GM18502 (cell line): Measurements from ENCODE around the gene TLK2.
A peak's percentile ranks its signal among the peaks of the same experiment; 100 is the strongest.
"Not testable (repeated sequence)": the region's sequence is repeated elsewhere in the genome, so short reads cannot be mapped to it uniquely, and the experiment has no call there.

Experiments
- ATAC-seq: cut with Tn5 transposase; IDR thresholded peaks from one replicate; pipeline ENCODE4 v1.9.1; 2021; ENCODE audit warnings: mild to moderate bottlenecking; ENCODE audit not compliant: unreplicated experiment, poor library complexity

The TLK2 gene

DNA sequence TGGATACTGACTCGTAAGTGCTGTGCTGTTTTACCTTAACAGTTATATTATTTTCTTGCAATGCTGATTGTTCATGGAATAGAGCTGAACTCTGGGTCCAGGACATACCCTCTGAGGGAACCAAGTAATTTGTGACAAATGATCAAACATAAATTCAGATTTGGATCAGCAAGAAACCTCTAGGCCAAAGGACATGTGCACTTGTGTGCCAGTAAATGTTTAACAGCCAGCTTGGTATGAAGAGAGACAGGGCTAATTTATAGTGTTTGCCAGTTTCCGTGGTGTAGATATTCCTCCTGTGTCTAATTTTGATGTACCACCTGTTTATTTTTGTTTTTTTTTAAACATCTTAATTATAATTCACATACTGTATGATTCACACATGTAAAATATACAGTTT is 118.0 kb downstream of the TLK2 start:
- ATAC-seq, result no peak

DNA sequence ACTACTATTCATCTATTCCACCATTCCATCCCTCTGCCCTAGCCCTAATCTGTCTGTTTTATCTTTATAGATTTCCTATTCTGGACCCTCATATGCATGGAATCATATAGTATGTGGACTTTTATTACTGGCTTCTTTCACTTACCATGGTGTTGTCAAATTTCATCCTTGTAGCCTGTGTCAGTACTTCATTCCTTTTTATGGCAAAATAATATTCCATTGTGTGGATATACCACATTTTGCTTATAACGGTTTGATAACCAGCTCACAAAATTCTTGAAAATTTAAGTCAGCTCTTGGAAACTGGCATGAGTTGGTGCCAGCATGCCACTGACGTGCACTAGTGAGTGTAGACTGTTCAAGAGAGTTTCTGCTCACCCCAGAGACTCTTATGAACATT is 118.5 kb downstream of the TLK2 start:
- no peak for ATAC-seq

DNA sequence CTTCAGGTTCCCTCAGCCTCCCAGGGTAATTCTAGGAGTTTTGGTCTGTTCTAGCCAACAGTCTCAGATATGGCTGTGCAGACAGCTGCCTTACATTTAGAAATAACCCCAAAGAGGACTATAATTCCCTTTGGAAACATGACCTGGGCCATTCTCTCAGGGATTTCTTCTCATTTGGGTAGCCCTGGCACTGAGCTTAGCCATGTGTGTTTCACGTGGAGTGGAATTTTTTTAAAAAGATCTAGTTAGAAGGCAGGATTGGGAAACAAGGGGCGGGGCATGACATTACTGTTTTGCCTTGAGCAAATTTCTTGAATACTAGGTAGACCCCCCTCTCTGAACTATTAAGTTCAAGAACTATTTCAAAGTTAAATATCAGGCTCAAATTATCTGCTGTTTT is 119.3 kb downstream of the TLK2 start:
- no peak for ATAC-seq

GRCh38 chr17:62599964-62600657 is 121.5 kb downstream of the TLK2 start:
- no peak for ATAC-seq

- no peak for ATAC-seq
These were observed 122.2 kb downstream of the TLK2 start for GRCh38 chr17:62600805-62601204.

DNA sequence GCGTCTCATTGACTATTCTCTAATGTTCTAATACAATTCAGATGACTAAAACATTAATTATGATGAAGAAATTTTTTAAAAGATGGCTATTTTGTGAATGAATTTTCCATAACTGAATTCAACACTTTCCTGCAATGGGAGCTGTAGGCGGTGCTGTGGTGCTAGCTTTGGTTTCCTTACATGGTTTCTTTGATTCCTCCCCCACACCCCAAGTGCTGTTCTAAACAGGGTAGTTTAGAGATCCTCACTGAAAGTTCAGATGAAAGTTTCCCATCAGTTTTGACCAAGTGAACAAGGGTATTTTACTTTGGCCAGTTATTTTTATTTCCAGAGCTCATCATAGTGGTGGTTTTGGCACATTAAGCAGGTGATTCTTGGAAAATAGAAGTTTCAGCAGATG is 122.8 kb downstream of the TLK2 start:
- no peak for ATAC-seq

- not testable (repeated sequence) for ATAC-seq
These were observed 125.2 kb downstream of the TLK2 start for GRCh38 chr17:62603783-62604182.

- no peak for ATAC-seq
These were observed 127.0 kb downstream of the TLK2 start for GRCh38 chr17:62605588-62605987.

- ATAC-seq, result peak; percentile 83
These were observed 132.7 kb downstream of the TLK2 start for GRCh38 chr17:62611292-62611691.

GRCh38 chr17:62611728-62612127 is 133.1 kb downstream of the TLK2 start:
- peak; percentile 16 for ATAC-seq

DNA sequence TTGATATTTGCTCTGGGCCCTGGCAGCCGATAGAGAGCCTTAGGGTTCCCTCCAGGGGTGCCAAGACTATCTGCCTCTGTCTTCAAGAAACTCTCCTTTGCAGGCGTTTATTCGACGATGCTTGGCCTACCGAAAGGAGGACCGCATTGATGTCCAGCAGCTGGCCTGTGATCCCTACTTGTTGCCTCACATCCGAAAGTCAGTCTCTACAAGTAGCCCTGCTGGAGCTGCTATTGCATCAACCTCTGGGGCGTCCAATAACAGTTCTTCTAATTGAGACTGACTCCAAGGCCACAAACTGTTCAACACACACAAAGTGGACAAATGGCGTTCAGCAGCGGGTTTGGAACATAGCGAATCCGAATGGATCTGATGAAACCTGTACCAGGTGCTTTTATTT is 133.7 kb downstream of the TLK2 start:
- ATAC-seq, result not testable (repeated sequence)

- ATAC-seq, result not testable (repeated sequence)
These were observed 134.5 kb downstream of the TLK2 start for GRCh38 chr17:62613095-62613494.

GRCh38 chr17:62614142-62614541 is 135.5 kb downstream of the TLK2 start:
- no peak for ATAC-seq

- no peak for ATAC-seq
These were observed 136.9 kb downstream of the TLK2 start for GRCh38 chr17:62615503-62615902.

DNA sequence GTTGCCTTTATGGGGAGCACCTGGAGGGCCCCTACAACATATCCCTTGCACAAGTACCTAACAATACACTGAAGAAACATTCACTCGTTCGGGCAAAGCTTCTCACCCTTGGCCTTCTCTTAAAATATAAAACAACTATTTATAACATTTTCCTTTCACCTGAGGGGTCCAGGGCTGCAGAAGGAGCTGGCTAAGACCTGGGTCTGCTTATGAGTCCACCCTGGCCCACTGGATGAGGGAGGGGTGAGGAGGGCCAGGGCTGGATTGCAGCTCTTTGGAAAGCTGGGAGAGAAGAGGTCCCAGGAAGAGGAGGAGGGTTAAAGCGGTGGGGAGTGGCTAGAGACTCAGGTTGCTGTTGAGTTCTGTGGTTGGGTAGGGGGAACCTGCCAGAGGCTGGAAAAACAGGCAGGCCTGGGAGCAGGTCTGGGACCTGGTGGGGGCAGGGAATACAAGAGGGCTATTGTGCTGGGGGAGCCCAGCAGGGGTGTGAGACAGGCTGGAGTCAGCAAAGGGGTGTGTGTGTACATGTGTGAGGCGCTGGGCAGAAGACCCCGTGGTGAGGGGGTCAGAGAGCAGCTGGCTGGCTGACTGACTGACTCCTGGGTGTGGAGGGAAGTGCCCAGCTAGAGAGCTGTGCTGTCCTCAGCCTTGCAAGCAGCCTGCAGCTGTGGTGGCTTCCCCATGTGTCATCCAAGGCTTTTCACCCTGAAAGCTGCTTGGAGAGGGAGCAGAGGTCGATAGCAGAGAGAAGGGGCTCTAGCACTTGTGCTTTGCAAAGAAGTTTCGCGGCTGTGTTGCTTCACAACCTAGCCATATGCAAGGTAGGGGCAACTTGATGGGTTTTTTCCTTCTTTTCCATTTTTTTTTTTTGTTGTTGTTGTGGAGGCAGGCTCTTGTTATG is 138.6 kb downstream of the TLK2 start:
- no peak for ATAC-seq

DNA sequence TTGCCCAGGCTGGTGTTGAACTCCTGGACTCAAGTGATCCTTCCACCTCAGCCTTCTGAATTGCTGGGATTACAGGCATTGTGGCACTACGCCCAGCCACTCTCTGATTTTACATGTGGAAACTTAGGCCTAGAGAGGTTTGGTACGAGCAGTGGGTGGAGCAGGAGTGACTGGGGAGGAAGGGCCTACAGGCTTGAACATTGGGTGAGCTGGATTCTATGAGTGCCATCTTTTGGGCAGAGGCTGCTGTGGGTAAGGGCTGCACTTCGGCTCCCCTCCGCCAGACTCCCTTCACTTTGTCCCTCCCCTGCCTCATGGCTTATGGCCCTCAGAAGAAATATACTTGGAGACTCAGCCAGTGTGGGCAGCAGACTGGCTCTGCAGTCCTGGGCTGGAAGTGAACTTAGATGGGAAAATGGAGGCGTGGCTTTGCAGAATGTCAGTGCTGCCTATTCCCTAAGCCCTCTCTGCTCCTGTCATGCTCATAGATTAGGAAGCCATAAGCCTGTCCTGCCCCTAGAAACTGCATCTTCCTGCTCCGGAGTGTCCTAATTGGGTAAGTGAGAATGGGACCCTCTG is 139.4 kb downstream of the TLK2 start:
- no peak for ATAC-seq

GRCh38 chr17:62618647-62619416 is 140.2 kb downstream of the TLK2 start:
- no peak for ATAC-seq

DNA sequence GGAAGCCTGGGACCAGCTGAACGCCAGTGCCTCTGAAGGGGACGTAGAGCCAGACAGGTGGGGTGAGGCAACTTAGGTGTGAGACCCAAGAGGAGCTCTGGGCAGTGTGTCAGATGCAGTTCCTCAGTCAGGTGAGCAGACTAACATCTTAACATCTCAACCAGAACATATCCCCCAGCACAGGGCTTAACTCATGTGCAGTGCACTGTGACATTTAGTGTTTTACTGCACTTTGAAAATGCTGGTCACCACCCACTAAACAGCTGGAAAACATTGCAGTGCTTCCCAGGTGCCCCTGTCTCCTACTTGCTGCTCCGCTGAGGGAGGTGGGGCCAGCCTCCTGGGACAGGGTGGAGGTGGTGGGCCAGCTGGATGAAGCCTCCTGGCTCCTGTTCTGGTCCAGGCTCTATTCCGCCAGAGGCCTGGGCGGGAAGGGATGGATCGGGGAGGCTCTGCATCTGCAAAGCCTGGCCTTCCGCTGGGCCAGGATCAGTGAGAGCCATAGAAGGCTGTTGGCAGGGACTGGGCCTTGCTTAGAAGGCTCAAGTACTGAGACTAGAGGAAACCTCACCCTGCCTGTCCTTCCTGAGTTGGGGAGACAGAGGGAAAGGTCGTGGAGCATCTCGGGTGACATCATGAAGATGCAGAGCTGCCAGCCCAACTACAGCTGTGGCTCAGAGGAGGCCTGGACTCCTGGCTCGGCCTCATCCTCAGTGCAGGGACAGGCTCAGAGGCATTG is 141.0 kb downstream of the TLK2 start:
- no peak for ATAC-seq

DNA sequence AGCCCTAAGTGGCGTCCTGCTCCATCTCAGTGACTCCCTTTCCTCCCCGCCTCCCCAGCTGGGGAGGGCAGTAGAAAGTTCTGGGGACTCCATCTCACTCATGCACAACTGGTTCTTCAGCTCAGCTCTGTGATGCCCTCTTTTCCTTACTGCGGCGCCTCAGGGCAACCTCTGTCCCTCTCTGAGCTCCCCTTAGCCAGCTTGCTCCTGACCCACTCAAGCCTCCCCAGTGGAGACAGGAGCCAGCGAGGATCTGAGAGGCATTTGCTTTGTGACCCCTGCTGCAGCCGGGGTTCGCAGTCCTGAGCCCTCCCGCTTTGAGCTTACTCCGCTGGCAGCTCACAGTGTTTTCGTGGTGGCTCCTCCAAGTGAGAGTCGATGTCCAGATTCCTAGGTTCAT is 142.6 kb downstream of the TLK2 start:
- ATAC-seq, result no peak
